NCI-H2029 treated with DMSO at 0.1 percent for 48 hours (cell line): ENCODE measurements around the gene RIMBP2.

Source experiments
- DNase-seq: peaks from one replicate; lab custom pipeline; 2025; lab: John Stamatoyannopoulos, UW

Gene RIMBP2

GRCh38 chr12:130421896-130422295 lies 294.2 kb downstream of the RIMBP2 start:
- no peak for DNase-seq

GRCh38 chr12:130420071-130420470 lies 296.0 kb downstream of the RIMBP2 start:
- DNase-seq = no peak

DNA sequence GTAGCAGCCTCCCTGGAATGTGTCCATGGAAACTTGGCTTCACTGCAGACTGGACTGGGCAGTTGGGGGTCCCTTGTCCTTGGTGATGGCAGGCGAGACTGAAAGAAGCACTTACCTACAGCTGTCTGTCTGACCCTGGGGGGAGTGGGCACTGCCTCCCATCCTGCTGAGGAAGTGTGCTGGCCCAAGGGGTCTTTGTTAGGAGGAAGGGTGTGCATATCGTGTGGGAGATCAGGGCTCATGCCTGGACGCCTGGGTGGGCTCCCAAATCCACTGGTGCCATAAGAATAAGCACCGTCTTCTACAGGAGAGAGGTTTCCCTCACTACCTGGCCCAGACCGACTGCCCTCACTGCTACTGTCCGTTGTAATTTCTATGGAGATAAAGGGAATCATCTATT lies 297.0 kb downstream of the RIMBP2 start:
- no peak for DNase-seq

DNA sequence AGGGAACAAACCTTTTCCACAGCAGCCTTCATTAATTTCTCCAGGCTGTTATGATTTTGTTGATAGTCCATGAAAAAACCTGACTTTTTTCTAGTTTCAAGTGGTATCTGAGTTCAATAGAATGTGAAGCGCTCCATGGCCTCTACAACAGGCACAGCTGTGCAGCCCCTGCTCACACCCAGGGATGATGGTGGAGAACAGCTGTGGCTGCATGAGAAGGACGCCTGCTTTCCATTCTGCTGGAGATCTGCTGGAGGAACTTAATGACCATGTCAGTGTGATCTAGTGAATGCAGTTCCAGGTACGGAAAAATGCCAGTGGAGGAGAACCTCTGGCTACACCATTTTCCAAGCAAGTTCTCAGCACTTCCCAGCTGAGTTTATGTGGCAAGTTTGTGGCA lies 297.8 kb downstream of the RIMBP2 start:
- no peak for DNase-seq

- no peak for DNase-seq
Measured at GRCh38 chr12:130414381-130414780, 301.7 kb downstream of the RIMBP2 start.

DNA sequence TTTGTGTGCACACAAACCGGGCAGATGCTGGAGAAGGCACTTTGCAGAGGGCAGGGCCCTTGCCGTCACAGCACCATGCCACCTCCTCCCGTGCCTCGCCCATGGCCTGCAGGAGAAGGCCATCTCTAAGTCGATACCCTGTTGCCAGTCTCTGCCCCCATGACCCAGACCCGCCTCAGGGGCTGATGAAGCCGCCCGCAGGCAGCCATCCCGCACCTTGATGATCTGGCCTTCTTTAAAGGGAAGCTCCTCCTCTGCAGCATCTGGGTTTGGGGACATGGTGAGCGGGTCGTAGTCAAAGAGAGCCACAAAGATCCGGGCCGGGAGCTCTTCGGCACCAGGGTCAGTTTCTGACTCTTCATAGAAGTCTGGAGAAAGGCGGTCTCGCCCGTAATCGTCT lies 302.2 kb downstream of the RIMBP2 start:
- no peak for DNase-seq

DNA sequence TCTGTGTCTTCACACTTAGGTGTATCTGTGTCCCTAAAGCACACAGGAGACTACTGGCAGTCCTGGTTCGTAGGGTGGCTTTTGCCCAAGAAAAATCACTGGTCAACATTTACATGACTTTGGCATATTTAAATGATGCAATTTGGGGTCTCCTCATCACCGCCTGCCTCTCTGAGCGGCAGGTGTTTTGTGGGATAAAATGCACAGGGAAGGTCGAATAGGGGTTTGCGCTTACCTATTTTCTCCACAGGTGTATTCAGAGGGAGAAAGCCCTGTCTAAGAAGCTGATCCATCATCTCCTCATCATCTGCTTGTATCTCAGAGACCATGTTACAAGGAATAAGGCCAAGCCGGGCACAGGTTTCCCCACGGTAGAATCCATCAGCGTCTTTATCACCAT lies 303.7 kb downstream of the RIMBP2 start:
- DNase-seq = no peak

DNA sequence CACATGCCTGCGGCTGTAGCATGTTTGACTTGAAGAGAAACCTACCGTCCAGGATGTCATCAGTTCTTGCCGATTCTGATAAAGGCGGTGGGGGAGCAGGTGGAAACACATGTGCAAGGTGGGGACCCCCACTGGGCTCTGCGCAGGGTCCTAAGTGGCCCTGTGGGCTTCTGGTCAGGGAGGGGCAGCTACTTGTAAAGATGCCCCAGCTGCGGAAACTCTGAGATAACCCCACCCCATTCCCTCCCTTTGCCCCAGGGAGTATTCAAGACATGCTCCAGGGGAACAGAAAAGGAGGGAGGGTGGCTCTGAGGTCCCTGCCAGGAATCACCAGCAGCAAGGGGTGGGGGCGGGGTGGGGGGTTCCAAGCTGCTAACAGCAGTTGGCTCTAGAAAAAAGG lies 310.8 kb downstream of the RIMBP2 start:
- no peak for DNase-seq

DNA sequence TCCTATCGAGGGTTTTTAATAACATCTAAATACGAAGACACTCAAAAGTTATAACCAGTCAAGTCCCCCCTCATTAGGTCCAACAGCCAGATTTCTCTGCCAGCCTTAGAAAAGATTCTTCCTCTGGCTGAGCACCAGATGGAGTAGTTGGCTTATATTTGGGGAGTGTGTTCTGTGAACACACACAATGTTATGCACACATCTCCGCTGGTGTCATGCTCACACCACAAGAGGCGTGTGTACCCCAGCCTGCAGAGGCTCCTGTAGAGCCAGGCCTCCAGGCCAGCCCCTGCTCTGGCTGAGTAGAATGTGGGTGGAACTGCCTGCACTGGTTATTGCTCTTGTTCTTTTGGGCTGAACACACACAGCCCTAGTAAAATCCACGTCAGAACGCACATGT lies 314.4 kb downstream of the RIMBP2 start:
- DNase-seq = peak; percentile 11

- peak; percentile 71 for DNase-seq
Measured at GRCh38 chr12:130398100-130398848, 317.8 kb downstream of the RIMBP2 start.

GRCh38 chr12:130396667-130397066 lies 319.4 kb downstream of the RIMBP2 start:
- no peak for DNase-seq

DNA sequence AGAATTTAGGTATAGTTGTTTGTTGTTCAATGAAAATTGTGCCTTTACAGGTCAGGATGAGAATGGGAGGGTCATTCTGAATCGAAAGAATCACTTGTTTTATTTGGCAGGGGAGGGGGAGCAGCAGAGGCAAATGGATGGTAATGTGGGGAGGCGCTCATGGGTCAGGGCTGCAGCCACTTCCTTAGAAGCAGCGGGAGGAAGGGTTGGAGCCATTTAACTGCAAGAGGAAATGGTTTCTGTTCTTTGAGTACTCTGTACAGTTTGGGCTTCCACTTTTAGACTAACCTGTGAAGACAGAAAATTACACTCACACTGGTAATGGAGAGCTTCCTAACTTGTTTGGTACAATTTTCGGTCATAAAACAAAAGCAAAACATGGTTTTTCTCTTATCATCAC lies 321.2 kb downstream of the RIMBP2 start:
- no peak for DNase-seq

GRCh38 chr12:130391186-130391585 lies 324.9 kb downstream of the RIMBP2 start:
- DNase-seq = no peak

GRCh38 chr12:130385193-130385592 lies 330.9 kb downstream of the RIMBP2 start:
- no peak for DNase-seq

DNA sequence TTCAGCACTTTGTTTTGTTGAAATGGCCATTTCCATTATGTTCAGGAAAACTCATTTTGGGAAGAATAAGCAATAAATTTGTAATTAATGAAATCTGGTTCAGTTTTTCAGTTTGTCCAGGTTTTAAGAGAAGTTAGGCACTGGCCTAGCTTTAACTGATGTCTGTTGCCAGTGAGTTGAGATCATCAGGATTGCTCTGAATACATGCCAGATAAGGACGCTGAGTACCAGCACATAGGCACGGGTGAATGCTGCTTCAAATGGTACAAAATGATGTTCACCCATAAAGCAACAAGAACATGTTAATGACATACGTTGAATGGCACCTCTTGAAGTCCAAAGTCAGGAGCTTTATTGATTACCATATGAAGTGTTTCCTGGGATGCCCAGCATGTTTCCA lies 331.9 kb downstream of the RIMBP2 start:
- DNase-seq = no peak

DNA sequence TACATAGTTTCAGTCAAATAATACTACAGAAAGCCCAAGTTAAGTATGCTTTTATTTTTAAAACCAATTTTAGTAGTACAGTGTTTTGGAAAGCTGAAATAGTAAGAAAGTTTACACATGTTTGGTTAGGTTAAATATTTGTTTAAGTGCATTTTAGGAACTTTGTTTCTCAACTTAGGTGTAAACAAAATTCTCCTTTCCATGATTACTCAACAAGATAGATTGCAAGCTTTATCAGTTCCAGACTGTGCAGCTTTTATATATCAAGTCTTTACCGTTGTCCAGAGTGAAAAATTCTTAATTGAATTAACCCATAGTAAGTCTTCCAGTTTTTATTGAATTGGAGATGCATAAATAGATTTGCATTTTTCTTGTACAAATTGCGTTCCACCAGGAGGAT lies 333.3 kb downstream of the RIMBP2 start:
- no peak for DNase-seq

DNA sequence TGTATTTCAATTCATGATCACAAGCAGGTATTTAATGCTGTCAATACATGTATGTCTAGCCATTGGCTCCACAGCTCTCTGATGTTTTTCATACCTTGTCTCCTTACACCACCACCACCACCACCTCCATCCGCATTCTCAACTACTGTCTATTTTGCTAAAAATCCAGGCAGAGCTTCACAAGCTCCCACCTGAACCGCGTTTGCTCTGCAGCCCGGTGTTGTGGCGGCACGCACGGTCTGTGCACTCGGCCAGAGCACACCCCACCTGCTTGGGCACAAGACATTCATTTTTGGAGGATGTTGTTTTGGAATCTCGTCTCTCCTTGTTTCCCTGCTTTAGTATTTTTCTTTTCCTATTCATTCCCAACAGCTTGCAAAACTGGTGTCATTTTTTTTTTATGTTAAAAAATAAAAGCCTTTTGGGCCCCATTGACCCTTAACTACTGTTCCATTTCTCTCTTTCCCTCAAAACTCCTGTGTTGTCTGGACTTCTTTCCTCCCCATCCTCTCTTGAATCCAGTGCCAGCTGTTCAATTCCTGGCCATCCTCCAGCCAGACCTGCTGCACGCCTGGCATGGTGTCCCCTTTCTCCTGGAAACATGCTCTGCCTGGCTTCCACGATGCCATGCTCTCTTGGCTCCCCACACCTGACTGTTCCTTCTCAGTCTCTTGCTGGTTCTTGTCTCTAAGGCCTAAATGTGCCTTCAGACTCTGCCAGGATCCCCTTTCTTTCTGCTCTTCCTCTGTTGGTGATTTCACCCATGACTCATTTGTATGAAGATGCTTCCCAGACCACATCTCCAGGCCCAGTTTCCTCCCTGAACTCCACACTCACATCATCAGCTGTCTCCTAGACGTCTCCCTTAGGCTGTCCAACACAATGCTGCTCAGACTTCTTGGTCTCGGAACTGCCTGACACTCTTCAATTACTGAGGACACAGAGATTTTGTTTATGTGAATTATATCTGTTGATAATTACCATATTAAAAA lies 340.5 kb downstream of the RIMBP2 start:
- DNase-seq = no peak

DNA sequence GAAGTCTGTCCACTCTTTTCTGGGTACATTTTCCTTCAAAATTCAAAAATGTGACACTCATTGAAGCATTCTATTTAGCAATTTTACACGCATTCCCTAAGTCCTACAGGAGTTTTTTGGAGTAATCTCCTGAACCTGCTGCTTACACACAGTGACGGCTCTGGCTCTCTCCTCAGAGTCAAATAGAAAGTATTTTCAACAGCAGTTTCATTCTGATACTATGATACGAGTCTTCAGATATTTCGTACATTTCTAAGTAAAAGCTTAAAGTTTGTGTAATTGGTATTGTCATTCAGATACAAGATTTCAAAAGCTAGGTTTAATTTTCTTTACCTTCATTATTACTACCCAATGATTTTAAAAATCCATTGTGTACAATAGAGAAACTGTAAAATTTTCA lies 342.0 kb downstream of the RIMBP2 start:
- DNase-seq = no peak

DNA sequence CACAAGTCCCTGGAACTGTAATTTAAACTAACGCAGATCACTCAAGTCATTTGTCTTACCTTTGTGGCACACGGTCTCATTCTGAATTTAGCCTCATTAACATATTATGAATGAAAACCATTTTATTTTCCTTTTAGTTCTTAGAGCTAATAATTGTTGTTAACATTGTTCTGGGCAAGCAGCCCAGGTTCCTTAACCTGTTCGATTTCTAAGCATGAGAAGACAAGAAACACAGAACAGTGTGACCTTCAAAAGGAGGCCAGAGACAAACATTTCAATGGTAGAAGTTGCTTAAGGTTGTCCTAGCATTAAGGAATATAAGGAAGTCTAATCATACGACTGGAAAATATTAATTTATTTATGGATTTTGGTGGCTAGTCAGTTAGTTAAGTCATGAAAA lies 343.2 kb downstream of the RIMBP2 start:
- no peak for DNase-seq

- no peak for DNase-seq
Measured at GRCh38 chr12:130371296-130371695, 344.8 kb downstream of the RIMBP2 start.

GRCh38 chr12:130369816-130370215 lies 346.3 kb downstream of the RIMBP2 start:
- DNase-seq = no peak

DNA sequence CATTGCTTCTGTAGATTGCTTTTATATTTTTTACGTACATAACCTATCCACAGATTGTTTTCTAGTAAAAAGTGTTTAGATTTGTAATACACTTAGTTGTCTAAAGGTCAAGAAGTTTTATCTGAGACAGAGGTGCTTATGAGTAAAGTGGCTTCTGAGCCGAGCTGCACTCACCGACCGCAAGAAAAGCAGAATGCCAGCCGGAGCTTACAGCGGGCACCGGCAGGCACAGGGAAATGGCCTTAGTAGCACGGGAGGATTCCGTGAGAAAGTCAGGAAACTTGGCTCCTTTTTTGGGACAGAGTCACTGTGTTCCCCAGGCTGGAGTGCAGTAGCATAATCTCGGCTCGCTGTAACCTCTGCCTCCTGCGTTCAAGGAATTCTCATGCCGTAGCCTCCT lies 348.6 kb downstream of the RIMBP2 start:
- DNase-seq = no peak

GRCh38 chr12:130367003-130367402 lies 349.1 kb downstream of the RIMBP2 start:
- DNase-seq = no peak
